Activated T-cell treated with anti-CD3 and anti-CD28 coated beads, Interleukin-2, amount 50 U/mL, for 72 hours (primary cell): ENCODE results near the gene NSDHL. TPM values are rescaled to one million over a fixed set of nuclear protein-coding genes. Genes with fewer than 3 reads are reported as not detected.

ENCODE experiments used
- ATAC-seq, 2 donors: fragments of 150-1000 bp; cut with Tn5 transposase; replicated peaks in 1 of 2; 2 replicates each; pipeline ENCODE4 v1.10.0; 2021; ENCODE audit warnings: moderate library complexity in 2 of 2, mild to moderate bottlenecking in 1 of 2
- DNase-seq, 2 donors: peaks; one replicate each; pipeline ENCODE4 v3.0.0; 2021 to 2022; ENCODE audit warnings: mixed read lengths in 1 of 2
- H3K27ac Mint-ChIP-seq: one replicate; pipeline ENCODE4 v1.8.0; 2022; ENCODE audit warnings: mild to moderate bottlenecking, moderate library complexity, mixed read lengths
- H3K27me3 Mint-ChIP-seq: one replicate; pipeline ENCODE4 v1.8.0; 2022; ENCODE audit warnings: low read depth, mixed read lengths
- H3K36me3 Mint-ChIP-seq, 2 donors: one replicate each; pipeline ENCODE4 v1.8.0; 2022; ENCODE audit warnings: mixed read lengths in 2 of 2, mild to moderate bottlenecking in 1 of 2; ENCODE audit not compliant: insufficient read depth in 2 of 2
- H3K4me1 Mint-ChIP-seq: one replicate; pipeline ENCODE4 v1.8.0; 2022; ENCODE audit warnings: low read depth, mixed read lengths
- H3K4me3 Mint-ChIP-seq, 2 donors: one replicate each; pipeline ENCODE4 v1.8.0; 2022; ENCODE audit warnings: mild to moderate bottlenecking in 2 of 2, mixed read lengths in 2 of 2, moderate library complexity in 2 of 2
- H3K9me3 Mint-ChIP-seq, 2 donors: one replicate each; pipeline ENCODE4 v1.8.0; 2022; ENCODE audit warnings: mixed read lengths in 2 of 2
- total RNA-seq, 2 donors: library from RNA; stranded (reverse); gene quantifications; one replicate each; pipeline ENCODE4 v1.2.3, GENCODE V29; 2022

NSDHL gene
- total RNA-seq, 2 donors from 2014 or later, result 10.8 to 13.9 TPM

DNA sequence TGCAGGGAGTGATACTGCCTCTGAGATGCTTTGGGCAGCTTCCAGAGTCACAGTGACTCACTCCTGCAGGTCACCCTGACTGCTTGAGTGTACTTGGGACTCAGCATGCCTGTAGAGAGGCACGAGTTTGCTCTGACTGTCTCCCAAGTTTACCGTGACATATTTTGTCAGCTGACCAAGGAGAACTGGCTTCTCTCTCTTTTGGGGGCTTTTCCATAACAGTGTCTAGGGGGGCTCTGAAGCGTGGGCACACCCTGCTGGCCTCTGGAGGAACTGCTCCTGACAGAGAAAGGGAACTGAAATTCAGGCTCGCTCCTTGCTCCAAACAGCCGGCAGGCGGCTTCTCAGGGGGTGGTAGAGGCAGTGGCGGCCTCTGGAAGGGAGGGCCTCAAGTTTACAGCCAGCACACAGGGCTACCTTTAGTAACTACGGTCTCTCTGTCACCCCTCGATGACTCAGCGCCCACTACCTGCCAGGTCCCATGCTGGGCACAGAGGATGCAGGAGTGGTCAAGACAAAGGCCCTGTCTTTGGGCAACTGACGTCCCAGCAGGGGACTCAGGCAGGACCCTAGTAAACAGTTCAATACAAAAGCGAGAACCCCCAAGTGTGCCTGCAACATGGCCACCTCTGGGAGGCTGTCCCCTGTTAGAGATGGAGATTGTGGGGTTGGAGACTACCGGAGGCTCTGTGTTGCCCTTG lies 84.8 kb downstream of the NSDHL start:
- Mint-ChIP-seq H3K9me3 (no peaks in the 10 kb centered on the region), H3K36me3 (no peaks in the 10 kb centered on the region), H3K27me3 (peaks cover 9% of the 10 kb centered on the region), H3K27ac (no peak overlapping the region), H3K4me3 (no peak overlapping the region), H3K4me1 (no peaks in the 10 kb centered on the region)
- ATAC-seq, result peak; percentile 37 to 47
- DNase-seq, result peak; percentile 4 to 9

DNA sequence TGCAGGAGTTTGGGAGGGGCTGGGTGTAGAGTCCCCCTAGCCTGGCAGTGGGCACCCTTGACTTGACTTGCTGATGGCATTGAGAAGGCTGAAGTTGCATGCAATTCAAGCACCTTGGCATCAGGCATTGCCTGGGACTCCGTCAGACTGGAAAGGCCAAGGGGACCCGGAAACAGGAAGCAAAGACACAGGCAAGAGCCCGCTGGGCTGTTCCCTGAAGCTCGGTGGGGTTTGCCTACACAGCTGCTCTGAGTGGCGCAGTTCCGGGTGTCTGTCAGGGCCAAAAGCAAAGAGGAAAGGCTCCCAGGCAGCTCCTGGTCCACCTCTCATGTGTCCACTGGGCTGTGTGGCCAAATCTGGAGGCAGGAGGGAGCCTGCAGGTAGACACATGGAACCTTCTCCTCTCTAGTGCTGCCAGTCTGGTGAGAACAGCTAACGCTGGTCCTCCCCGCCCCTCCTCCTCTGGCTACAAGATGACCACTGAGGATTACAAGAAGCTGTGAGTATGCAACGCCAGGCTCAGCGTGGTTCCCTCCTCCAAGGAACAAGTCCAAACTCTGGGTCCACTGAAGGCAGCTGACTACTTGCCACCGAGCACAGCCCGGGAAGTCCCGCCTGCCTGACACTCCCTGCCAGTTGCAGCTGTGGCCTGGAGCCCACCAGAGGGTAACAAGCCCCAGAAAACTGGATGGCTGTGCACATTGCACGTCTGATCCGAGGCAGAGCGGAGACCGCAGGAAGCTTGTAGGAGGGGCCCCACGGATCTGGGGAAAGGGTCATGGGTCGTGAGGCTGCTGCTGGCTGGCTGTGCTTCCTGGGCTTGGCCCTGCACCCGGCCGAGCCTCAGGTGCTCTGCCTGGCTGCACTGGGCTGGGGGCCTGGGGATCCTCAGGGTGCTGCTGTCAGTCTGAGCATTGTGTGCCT lies 87.1 kb downstream of the NSDHL start:
- H3K27me3 Mint-ChIP-seq, result peaks cover 9% of the 10 kb centered on the region
- ATAC-seq, result no peak
- H3K4me3 Mint-ChIP-seq, result no peak overlapping the region
- H3K9me3 Mint-ChIP-seq, result no peaks in the 10 kb centered on the region
- H3K4me1 Mint-ChIP-seq, result no peaks in the 10 kb centered on the region
- no peak overlapping the region for H3K27ac Mint-ChIP-seq
- H3K36me3 Mint-ChIP-seq, result no peaks in the 10 kb centered on the region
- DNase-seq, result no peak

GRCh38 chrX:152918707-152919106 lies 87.8 kb downstream of the NSDHL start:
- H3K27me3 Mint-ChIP-seq, result peaks cover 17% of the 10 kb centered on the region
- DNase-seq (no peak), ATAC-seq (no peak)
- no peak overlapping the region for H3K27ac Mint-ChIP-seq
- H3K4me1 Mint-ChIP-seq, result peaks cover 5% of the 10 kb centered on the region
- H3K9me3 Mint-ChIP-seq, result no peaks in the 10 kb centered on the region
- no peak overlapping the region for H3K4me3 Mint-ChIP-seq
- H3K36me3 Mint-ChIP-seq, result no peaks in the 10 kb centered on the region

Other genes starting within 250 kb of the NSDHL start
- under 1 TPM; 0.05 to 0.14 TPM for gene GABRQ, start 193.2 kb upstream of the NSDHL start, total RNA-seq
- gene MAGEA3, start 132.3 kb upstream of the NSDHL start, total RNA-seq, result not detected
- not detected for gene CSAG2, start 121.8 kb upstream of the NSDHL start, total RNA-seq
- not detected for gene MAGEA2B, start 116.4 kb upstream of the NSDHL start, total RNA-seq
- gene CSAG1, start 97.3 kb upstream of the NSDHL start, total RNA-seq, result not detected
- not detected for gene MAGEA12, start 97.3 kb upstream of the NSDHL start, total RNA-seq
- not detected for gene MAGEA2, start 77.2 kb upstream of the NSDHL start, total RNA-seq
- 1 to 10 TPM; 1.3 to 5.3 TPM for gene CSAG3, start 71.8 kb upstream of the NSDHL start, total RNA-seq
- not detected for gene MAGEA6, start 61.4 kb upstream of the NSDHL start, total RNA-seq
- 1 to 10 TPM; 4.6 to 6.2 TPM for gene CETN2, start 306 bp upstream of the NSDHL start, total RNA-seq
- gene ZNF185, start 67.0 kb downstream of the NSDHL start, total RNA-seq, result 1 to 10 TPM; 3.8 to 5.2 TPM
- gene PNMA5, start 163.1 kb downstream of the NSDHL start, total RNA-seq, result under 1 TPM in 1 of 2 donors, not detected in 1; 0.16 TPM
- gene PNMA3, start 225.4 kb downstream of the NSDHL start, total RNA-seq, result 1 to 10 TPM; 1.3 to 2.2 TPM
- gene PNMA6A, start 241.4 kb downstream of the NSDHL start, total RNA-seq, result under 1 TPM; 0.49 to 0.60 TPM